NCI-H2081 treated with DMSO at 0.1 percent for 48 hours (cell line): ENCODE measurements around the gene ACSS3.
"Not testable (repeated sequence)": the region's sequence is repeated elsewhere in the genome, so short reads cannot be mapped to it uniquely, and the experiment has no call there.

Experiments used
- DNase-seq: peaks from one replicate; lab custom pipeline; 2025; lab: John Stamatoyannopoulos, UW

Gene ACSS3

GRCh38 chr12:81167694-81168093 lies 89.8 kb downstream of the ACSS3 start:
- no peak for DNase-seq

- no peak for DNase-seq
Measured at GRCh38 chr12:81168445-81168844, 90.6 kb downstream of the ACSS3 start.

- no peak for DNase-seq
Measured at GRCh38 chr12:81170072-81170471, 92.2 kb downstream of the ACSS3 start.

- no peak for DNase-seq
Measured at GRCh38 chr12:81172851-81173250, 95.0 kb downstream of the ACSS3 start.

- DNase-seq: no peak
Measured at GRCh38 chr12:81174664-81175063, 96.8 kb downstream of the ACSS3 start.

GRCh38 chr12:81176796-81177195 lies 98.9 kb downstream of the ACSS3 start:
- no peak for DNase-seq

- no peak for DNase-seq
Measured at GRCh38 chr12:81181691-81182090, 103.8 kb downstream of the ACSS3 start.

GRCh38 chr12:81187686-81188085 lies 109.8 kb downstream of the ACSS3 start:
- DNase-seq: no peak

GRCh38 chr12:81196595-81196994 lies 118.7 kb downstream of the ACSS3 start:
- DNase-seq: no peak

- DNase-seq: not testable (repeated sequence)
Measured at GRCh38 chr12:81200561-81200960, 122.7 kb downstream of the ACSS3 start.

GRCh38 chr12:81203671-81204204 lies 125.9 kb downstream of the ACSS3 start:
- no peak for DNase-seq

GRCh38 chr12:81205416-81205815 lies 127.5 kb downstream of the ACSS3 start:
- no peak for DNase-seq

- DNase-seq: peak; percentile 46
Measured at GRCh38 chr12:81206429-81206828, 128.6 kb downstream of the ACSS3 start.

- DNase-seq: no peak
Measured at GRCh38 chr12:81207173-81207572, 129.3 kb downstream of the ACSS3 start.

GRCh38 chr12:81207664-81208063 lies 129.8 kb downstream of the ACSS3 start:
- DNase-seq: no peak

GRCh38 chr12:81208187-81208911 lies 130.5 kb downstream of the ACSS3 start:
- DNase-seq: no peak

GRCh38 chr12:81209012-81209411 lies 131.1 kb downstream of the ACSS3 start:
- DNase-seq: no peak

GRCh38 chr12:81209772-81210225 lies 131.9 kb downstream of the ACSS3 start:
- DNase-seq: peak; percentile 76

GRCh38 chr12:81211306-81211705 lies 133.4 kb downstream of the ACSS3 start:
- no peak for DNase-seq

- no peak for DNase-seq
Measured at GRCh38 chr12:81212996-81213696, 135.3 kb downstream of the ACSS3 start.

GRCh38 chr12:81216739-81217138 lies 138.9 kb downstream of the ACSS3 start:
- DNase-seq: no peak

- no peak for DNase-seq
Measured at GRCh38 chr12:81221681-81222080, 143.8 kb downstream of the ACSS3 start.
